Pancreas (tissue), 10 donors: ENCODE results near the gene C5orf58. TPM values are rescaled to one million over a fixed set of nuclear protein-coding genes. Genes with fewer than 3 reads are reported as not detected.

Experiments
- ATAC-seq, 4 donors: fragments of 200-7000 bp; cut with Tn5 transposase; one replicate each; pipeline versions ENCODE4 v1.8.0 to v1.9.1; 2020; ENCODE audit warnings: mild to moderate bottlenecking in 4 of 4, moderate library complexity in 4 of 4
- DNase-seq, 6 donors: peaks; one replicate each; pipeline ENCODE4 v3.0.0-alpha.2; 2020
- FAIRE-seq: peaks from 2 replicates; lab custom pipeline; 2012; peaks lifted over from hg19 to GRCh38; lab: Jason Lieb, UNC
- H3K27ac ChIP-seq, 4 donors: fragments of 200-600 bp; sonication (generic); 1 replicate in 3 of 4; 2 replicates in 1 of 4; pipeline versions ENCODE4 v1.5.0 to v1.8.0; 2020
- H3K27me3 ChIP-seq, 4 donors: fragments of 200-600 bp; one replicate each; pipeline ENCODE4 v1.8.0; 2021
- H3K36me3 ChIP-seq, 3 donors: fragments of 200-600 bp; sonication (generic) in 1 of 3; one replicate each; pipeline versions ENCODE4 v1.5.0 to v1.8.0; 2020 to 2021
- H3K4me1 ChIP-seq, 3 donors: fragments of 200-600 bp; one replicate each; pipeline ENCODE4 v1.8.0; 2021
- H3K4me3 ChIP-seq, 4 donors: fragments of 200-600 bp; sonication (generic) in 2 of 4; one replicate each; pipeline versions ENCODE4 v1.5.0 to v1.8.0; 2020 to 2021
- H3K9me3 ChIP-seq, 4 donors: fragments of 200-600 bp; one replicate each; pipeline ENCODE4 v1.8.0; 2021
- CTCF ChIP-seq, 4 donors: fragments of 200-600 bp; sonication (generic) in 3 of 4; IDR thresholded peaks; one replicate each; pipeline versions ENCODE4 v1.5.0 to v1.8.0; 2021; ENCODE audit warnings: antibody characterized with exemption in 4 of 4
- WGBS, 2 donors: extraction: QIAGEN DNeasy Blood & Tissue Kit; methylation state at CpG; one replicate each; pipeline ENCODE4 v1.1.7; 2013; 5-methylcytosine and 5-hydroxymethylcytosine counted together
- intact Hi-C, 3 donors: fragments of 100-400 bp; cut with DNase I; formaldehyde crosslinking; loops; one replicate each; pipeline versions ENCODE4 v1.11.1 to v1.14.2; 2022
- polyA plus RNA-seq, 2 donors: library from polyadenylated mRNA; stranded (reverse); fragments of 200-250 nt; gene quantifications; one replicate each; pipeline ENCODE4 v1.2.3, GENCODE V29; 2013
- total RNA-seq, 6 donors: library from RNA; stranded (reverse); fragmentation: NEBNext Ultra II Directional in 4 of 6; extraction: Animal tissue kit (Norgen Biotek cat#: 25700) in 4 of 6; gene quantifications; one replicate each; pipeline versions ENCODE4 v1.2.1 to v1.2.4, GENCODE V29; 2021 to 2023
- donor health status: healthy with polysubstance abuse.
- donor health status: DM: no; HTN: no; CAD: no; lungs with moderate emphysema.
- donor health status: DM: no; HTN: no; CAD: no.
- donor health status: control.
- donor health status: control.
- donor health status: Bipolar disorder and iron deficiency.
- donor health status: DM: yes; HTN: yes; CAD: no.
- donor health status: DM: no; HTN: no; CAD: no.
- donor health status: DM: no; HTN: no; CAD: no.
- donor health status: DM: yes; HTN: yes; CAD: no.

Gene C5orf58
- total and polyA plus RNA-seq, 8 donors = 0.21 TPM; not detected in 7

- ATAC-seq (no peak), FAIRE-seq (no peak), DNase-seq (no peak)
- H3K27ac ChIP-seq = no peak overlapping the region
- no peaks in the 10 kb centered on the region for H3K27me3 ChIP-seq
- 42 to 49% methylated on average over 6 of the region's 6 CpGs for WGBS, 2 donors
- intact Hi-C loops = loop anchor here in 1 of 3 donors (5.0 kb wide), 1 partner anchor 93 kb away; no protein-coding TSS in a partner anchor
- no peaks in the 10 kb centered on the region for H3K9me3 ChIP-seq
- H3K4me1 ChIP-seq = no peaks in the 10 kb centered on the region
- H3K36me3 ChIP-seq = no peaks in the 10 kb centered on the region
- TF ChIP-seq CTCF (IDR thresholded peaks at IDR 0.05) = no peak
- H3K4me3 ChIP-seq = no peak overlapping the region
Observed at GRCh38 chr5:170190436-170191134, 42.2 kb upstream of the C5orf58 start.

GRCh38 chr5:170192829-170193228 lies 40.0 kb upstream of the C5orf58 start:
- Histone ChIP-seq H3K4me1 (no peaks in the 10 kb centered on the region), H3K36me3 (no peaks in the 10 kb centered on the region), H3K4me3 (no peak overlapping the region), H3K27me3 (no peaks in the 10 kb centered on the region), H3K9me3 (no peaks in the 10 kb centered on the region), H3K27ac (no peak overlapping the region)
- ATAC-seq = no peak
- TF ChIP-seq CTCF (IDR thresholded peaks at IDR 0.05) = no peak
- no peak for FAIRE-seq
- 64 to 76% methylated on average over 12 of the region's 12 CpGs for WGBS, 2 donors
- DNase-seq = no peak
- intact Hi-C loops = loop anchor here in 1 of 3 donors (5.0 kb wide), 1 partner anchor 96 kb away; no protein-coding TSS in a partner anchor

GRCh38 chr5:170195961-170196360 lies 36.8 kb upstream of the C5orf58 start:
- Histone ChIP-seq H3K27ac (no peak overlapping the region), H3K27me3 (no peaks in the 10 kb centered on the region), H3K36me3 (no peaks in the 10 kb centered on the region), H3K4me1 (no peaks in the 10 kb centered on the region), H3K4me3 (no peak overlapping the region), H3K9me3 (no peaks in the 10 kb centered on the region)
- DNase-seq (no peak), FAIRE-seq (no peak), ATAC-seq (no peak)
- 55 to 62% methylated on average over 4 of the region's 4 CpGs for WGBS, 2 donors
- intact Hi-C loops = no loop called here
- no peak for TF ChIP-seq CTCF (IDR thresholded peaks at IDR 0.05)

DNA sequence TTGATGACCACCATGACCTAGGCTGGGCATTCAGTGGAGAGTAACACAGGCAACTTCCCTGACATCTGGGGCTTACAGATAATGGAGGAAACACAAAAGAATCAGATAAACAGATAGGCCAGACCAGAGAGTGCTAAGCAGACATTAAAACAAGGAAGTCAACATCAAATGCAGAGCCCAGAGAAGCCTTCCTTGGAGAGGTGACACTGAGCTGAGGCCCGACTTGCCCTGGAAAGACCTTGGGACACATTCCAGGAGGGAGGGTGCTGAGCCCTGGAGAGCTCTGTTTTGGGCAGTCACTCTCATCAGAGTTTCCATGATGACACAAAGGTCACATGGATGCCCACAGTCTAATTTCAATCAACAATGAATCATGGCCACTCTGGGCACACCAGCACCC lies 31.9 kb upstream of the C5orf58 start:
- 4 to 11% methylated on average over 1 of the region's 1 CpG for WGBS, 2 donors
- TF ChIP-seq CTCF (IDR thresholded peaks at IDR 0.05) = no peak
- intact Hi-C loops = no loop called here

GRCh38 chr5:170201311-170201710 lies 31.5 kb upstream of the C5orf58 start:
- H3K36me3 ChIP-seq = no peaks in the 10 kb centered on the region
- FAIRE-seq (no peak), ATAC-seq (no peak), DNase-seq (no peak)
- peaks cover 0 to 6% (median 0%) of the 10 kb centered on the region in 4 donors for H3K27me3 ChIP-seq
- no peaks in the 10 kb centered on the region for H3K9me3 ChIP-seq
- no peak overlapping the region for H3K27ac ChIP-seq
- no peaks in the 10 kb centered on the region for H3K4me1 ChIP-seq
- intact Hi-C loops = no loop called here
- no peak for TF ChIP-seq CTCF (IDR thresholded peaks at IDR 0.05)
- WGBS, 2 donors = 47 to 50% methylated on average over 2 of the region's 2 CpGs
- no peak overlapping the region for H3K4me3 ChIP-seq

More for the DNA sequence above, 31.9 kb upstream of the C5orf58 start:
- no peaks in the 10 kb centered on the region for H3K36me3 ChIP-seq
- FAIRE-seq (no peak), DNase-seq (no peak), ATAC-seq (no peak)
- peaks cover 0 to 6% (median 0%) of the 10 kb centered on the region in 4 donors for H3K27me3 ChIP-seq
- H3K9me3 ChIP-seq = no peaks in the 10 kb centered on the region
- no peak overlapping the region for H3K4me3 ChIP-seq
- no peak overlapping the region for H3K27ac ChIP-seq
- H3K4me1 ChIP-seq = no peaks in the 10 kb centered on the region
